H9 (cell line): Measurements from ENCODE around the gene PHF21A. TPM values are rescaled to one million over a fixed set of nuclear protein-coding genes. Genes with fewer than 3 reads are reported as not detected.

Experiments
- DNase-seq: peaks from one replicate; pipeline ENCODE4 v3.0.0-alpha.2; 2017
- H2AFZ ChIP-seq: one replicate; pipeline ENCODE4 v1.6.1; 2013; ENCODE audit warnings: mild to moderate bottlenecking, low read length, control low read depth, moderate library complexity
- H2AK5ac ChIP-seq: 2 replicates; pipeline ENCODE4 v1.6.1; 2013; ENCODE audit warnings: low read length, control low read depth, mixed read lengths; ENCODE audit not compliant: insufficient read length
- H2BK120ac ChIP-seq: one replicate; pipeline ENCODE4 v1.6.1; 2013; ENCODE audit warnings: low read depth, mild to moderate bottlenecking, low read length, control low read depth, inconsistent platforms; ENCODE audit not compliant: poor library complexity, severe bottlenecking
- H2BK12ac ChIP-seq: 2 replicates; pipeline ENCODE4 v1.6.1; 2013; ENCODE audit warnings: low read length, control low read depth, mixed read lengths, low read depth; ENCODE audit not compliant: insufficient read length
- H2BK15ac ChIP-seq: 2 replicates; pipeline ENCODE4 v1.6.1; 2013; ENCODE audit warnings: low read depth, low read length, control low read depth
- H2BK20ac ChIP-seq: one replicate; pipeline ENCODE4 v1.6.1; 2013; ENCODE audit warnings: low read depth, mild to moderate bottlenecking, low read length, control low read depth, inconsistent platforms; ENCODE audit not compliant: poor library complexity, severe bottlenecking
- H2BK5ac ChIP-seq: 2 replicates; pipeline ENCODE4 v1.6.1; 2013; ENCODE audit warnings: low read length, control low read depth, mixed read lengths; ENCODE audit not compliant: insufficient read length
- H3K14ac ChIP-seq: 2 replicates; pipeline ENCODE4 v1.6.1; 2013; ENCODE audit warnings: low read length, control low read depth; ENCODE audit not compliant: insufficient read depth
- H3K18ac ChIP-seq: 2 replicates; pipeline ENCODE4 v1.6.1; 2013; ENCODE audit warnings: low read depth, mild to moderate bottlenecking, mixed read lengths, low read length, control low read depth; ENCODE audit not compliant: insufficient read length
- H3K23ac ChIP-seq: 2 replicates; pipeline ENCODE4 v1.6.1; 2013; ENCODE audit warnings: low read length, control low read depth, mixed read lengths, low read depth; ENCODE audit not compliant: insufficient read length
- H3K23me2 ChIP-seq: 2 replicates; pipeline ENCODE4 v1.6.1; 2013; ENCODE audit warnings: low read depth, mild to moderate bottlenecking, mixed read lengths, low read length, control low read depth; ENCODE audit not compliant: insufficient read length, poor library complexity, severe bottlenecking
- H3K27ac ChIP-seq: 2 replicates; pipeline ENCODE4 v1.5.1; 2013; ENCODE audit warnings: low read length, control low read depth, mixed read lengths, low read depth; ENCODE audit not compliant: insufficient read length
- H3K27me3 ChIP-seq: 2 replicates; pipeline ENCODE4 v1.6.1; 2013; ENCODE audit warnings: low read length, control low read depth, inconsistent platforms; ENCODE audit not compliant: insufficient read depth
- H3K4ac ChIP-seq: 2 replicates; pipeline ENCODE4 v1.6.1; 2013; ENCODE audit warnings: low read depth, mild to moderate bottlenecking, control low read depth, inconsistent platforms, low read length, moderate library complexity
- H3K4me1 ChIP-seq: 2 replicates; pipeline ENCODE4 v1.6.1; 2013; ENCODE audit warnings: low read length, control low read depth, inconsistent platforms; ENCODE audit not compliant: insufficient read depth
- H3K4me2 ChIP-seq: 2 replicates; pipeline ENCODE4 v1.6.1; 2013; ENCODE audit warnings: low read length, control low read depth, mixed read lengths; ENCODE audit not compliant: insufficient read length, insufficient read depth
- H3K56ac ChIP-seq: 2 replicates; pipeline ENCODE4 v1.6.1; 2013; ENCODE audit warnings: low read depth, mild to moderate bottlenecking, mixed read lengths, low read length, control low read depth; ENCODE audit not compliant: insufficient read length
- H3K79me1 ChIP-seq: 2 replicates; pipeline ENCODE4 v1.6.1; 2013; ENCODE audit warnings: low read depth, mild to moderate bottlenecking, moderate library complexity, low read length, control low read depth, inconsistent platforms; ENCODE audit not compliant: insufficient read depth, poor library complexity, severe bottlenecking
- H3K79me2 ChIP-seq: 2 replicates; pipeline ENCODE4 v1.6.1; 2013; ENCODE audit warnings: low read length, control low read depth, inconsistent platforms; ENCODE audit not compliant: insufficient read depth
- H3K9ac ChIP-seq: 2 replicates; pipeline ENCODE4 v1.6.1; 2013; ENCODE audit warnings: low read length, control low read depth, mixed read lengths; ENCODE audit not compliant: insufficient read length; ENCODE audit errors: extremely low read depth
- H3K9me3 ChIP-seq: one replicate; pipeline ENCODE4 v1.6.1; 2013; ENCODE audit warnings: low read depth, low read length, inconsistent platforms; ENCODE audit not compliant: control insufficient read depth
- H3T11ph ChIP-seq: one replicate; pipeline ENCODE4 v1.6.1; 2013; ENCODE audit warnings: mild to moderate bottlenecking, low read length, control low read depth, inconsistent platforms
- H4K20me1 ChIP-seq: one replicate; pipeline ENCODE4 v1.6.1; 2013; ENCODE audit not compliant: control insufficient read depth, insufficient read length, insufficient read depth
- H4K5ac ChIP-seq: 2 replicates; pipeline ENCODE4 v1.6.1; 2013; ENCODE audit warnings: low read depth, mild to moderate bottlenecking, mixed read lengths, low read length, control low read depth; ENCODE audit not compliant: insufficient read length
- H4K8ac ChIP-seq: replicated peaks from 2 replicates; pipeline ENCODE4 v1.6.1; 2013; ENCODE audit warnings: low read length, control low read depth, mixed read lengths, low read depth; ENCODE audit not compliant: insufficient read length
- H4K91ac ChIP-seq: 2 replicates; pipeline ENCODE4 v1.6.1; 2013; ENCODE audit warnings: low read depth, mild to moderate bottlenecking, moderate library complexity, mixed read lengths, low read length, control low read depth; ENCODE audit not compliant: insufficient read length
- H3K27ac Mint-ChIP-seq, 3 experiments: 2 replicates in 2 of 3; 3 replicates in 1 of 3; pipeline ENCODE4 v1.8.0; 2020 to 2021; ENCODE audit warnings: mixed read lengths in 3 of 3, mild to moderate bottlenecking in 1 of 3, moderate library complexity in 1 of 3
- H3K27me3 Mint-ChIP-seq: 2 replicates; pipeline ENCODE4 v1.8.0; 2021; ENCODE audit warnings: low read depth, mild to moderate bottlenecking, moderate library complexity, mixed read lengths
- H3K36me3 Mint-ChIP-seq, 3 experiments: 2 replicates in 2 of 3; 3 replicates in 1 of 3; pipeline ENCODE4 v1.8.0; 2020 to 2021; ENCODE audit warnings: low read depth in 3 of 3, mixed read lengths in 3 of 3; ENCODE audit not compliant: insufficient read depth in 1 of 3
- H3K4me1 Mint-ChIP-seq, 2 experiments: 2 replicates each; pipeline ENCODE4 v1.8.0; 2020; ENCODE audit warnings: mixed read lengths in 2 of 2
- H3K4me3 Mint-ChIP-seq, 2 experiments: 2 replicates in 1 of 2; 3 replicates in 1 of 2; pipeline ENCODE4 v1.8.0; 2020 to 2021; ENCODE audit warnings: mild to moderate bottlenecking in 2 of 2, mixed read lengths in 2 of 2, moderate library complexity in 1 of 2
- H3K9me3 Mint-ChIP-seq, 2 experiments: 2 replicates in 1 of 2; 3 replicates in 1 of 2; pipeline ENCODE4 v1.8.0; 2020; ENCODE audit warnings: mild to moderate bottlenecking in 2 of 2, mixed read lengths in 2 of 2, moderate library complexity in 1 of 2
- WGBS: extraction: QIAGEN DNeasy Blood & Tissue Kit; methylation state at CpG from one replicate; pipeline ENCODE4 v1.1.7; 2013; ENCODE audit warnings: missing lambda C conversion rate, low lambda C conversion rate, mixed read lengths; ENCODE audit not compliant: insufficient read length; ENCODE audit errors: extremely low coverage; 5-methylcytosine and 5-hydroxymethylcytosine counted together
- total RNA-seq: library from RNA; stranded (reverse); gene quantifications from 2 replicates; pipeline ENCODE4 v1.2.1, GENCODE V29; 2021
- TF ChIP-seq, protein P1 (sequence below): fragments of 200-600 bp; sonication (generic); conservative IDR thresholded peaks from 3 replicates; pipeline ENCODE4 v1.8.0; 2021; ENCODE audit warnings: antibody characterized with exemption, mild to moderate bottlenecking

The PHF21A gene
- total RNA-seq, 1 experiment from 2014 or later = 33.8 TPM

GRCh38 chr11:46116007-46116711 is 5.1 kb downstream of the PHF21A start:
- Histone ChIP-seq H3K23ac (no peak overlapping the region), H3K4me1 (no peaks in the 10 kb centered on the region), H2BK12ac (no peak overlapping the region), H3K56ac (no peak overlapping the region), H2BK5ac (no peak overlapping the region), H3K4me2 (no peak overlapping the region), H3K4ac (no peak overlapping the region), H2BK20ac (no peak overlapping the region), H3K9me3 (no peaks in the 10 kb centered on the region), H3K79me2 (peaks cover 8% of the 10 kb centered on the region; the same call in 1 of the 2 replicates), H3K14ac (no peak overlapping the region), H4K5ac (no peak overlapping the region), H4K20me1 (no peaks in the 10 kb centered on the region), H4K91ac (no peak overlapping the region), H3K23me2 (peaks cover 11% of the 10 kb centered on the region), H3K9ac (no peak overlapping the region), H3K79me1 (peaks cover 3% of the 10 kb centered on the region), H3K27me3 (no peaks in the 10 kb centered on the region), H2AK5ac (no peak overlapping the region), H3T11ph (no peak overlapping the region), H2BK15ac (no peak overlapping the region), H3K18ac (no peak overlapping the region), H2AFZ (no peak overlapping the region), H4K8ac (no peak overlapping the region), H3K27ac (no peak overlapping the region), H2BK120ac (no peak overlapping the region)
- H3K36me3 Mint-ChIP-seq = no peaks in the 10 kb centered on the region; a peak in 1 of 7 replicates
- no peaks in the 10 kb centered on the region; a peak in 1 of 5 replicates for H3K9me3 Mint-ChIP-seq
- no peak overlapping the region; a peak in 1 of 7 replicates for H3K27ac Mint-ChIP-seq
- no peak overlapping the region for H3K4me3 Mint-ChIP-seq
- DNase-seq = no peak
- H3K4me1 Mint-ChIP-seq = peaks cover 24 to 36% of the 10 kb centered on the region in 2 experiments
- TF ChIP-seq, protein P1, sequence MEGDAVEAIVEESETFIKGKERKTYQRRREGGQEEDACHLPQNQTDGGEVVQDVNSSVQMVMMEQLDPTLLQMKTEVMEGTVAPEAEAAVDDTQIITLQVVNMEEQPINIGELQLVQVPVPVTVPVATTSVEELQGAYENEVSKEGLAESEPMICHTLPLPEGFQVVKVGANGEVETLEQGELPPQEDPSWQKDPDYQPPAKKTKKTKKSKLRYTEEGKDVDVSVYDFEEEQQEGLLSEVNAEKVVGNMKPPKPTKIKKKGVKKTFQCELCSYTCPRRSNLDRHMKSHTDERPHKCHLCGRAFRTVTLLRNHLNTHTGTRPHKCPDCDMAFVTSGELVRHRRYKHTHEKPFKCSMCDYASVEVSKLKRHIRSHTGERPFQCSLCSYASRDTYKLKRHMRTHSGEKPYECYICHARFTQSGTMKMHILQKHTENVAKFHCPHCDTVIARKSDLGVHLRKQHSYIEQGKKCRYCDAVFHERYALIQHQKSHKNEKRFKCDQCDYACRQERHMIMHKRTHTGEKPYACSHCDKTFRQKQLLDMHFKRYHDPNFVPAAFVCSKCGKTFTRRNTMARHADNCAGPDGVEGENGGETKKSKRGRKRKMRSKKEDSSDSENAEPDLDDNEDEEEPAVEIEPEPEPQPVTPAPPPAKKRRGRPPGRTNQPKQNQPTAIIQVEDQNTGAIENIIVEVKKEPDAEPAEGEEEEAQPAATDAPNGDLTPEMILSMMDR = no peak
- no peaks in the 10 kb centered on the region; the same call in 1 of the 2 replicates for H3K27me3 Mint-ChIP-seq
- WGBS = no CpG with 5 or more reads among the region's 3 CpGs
